ENCODE data around the gene IL11.

DNA sequence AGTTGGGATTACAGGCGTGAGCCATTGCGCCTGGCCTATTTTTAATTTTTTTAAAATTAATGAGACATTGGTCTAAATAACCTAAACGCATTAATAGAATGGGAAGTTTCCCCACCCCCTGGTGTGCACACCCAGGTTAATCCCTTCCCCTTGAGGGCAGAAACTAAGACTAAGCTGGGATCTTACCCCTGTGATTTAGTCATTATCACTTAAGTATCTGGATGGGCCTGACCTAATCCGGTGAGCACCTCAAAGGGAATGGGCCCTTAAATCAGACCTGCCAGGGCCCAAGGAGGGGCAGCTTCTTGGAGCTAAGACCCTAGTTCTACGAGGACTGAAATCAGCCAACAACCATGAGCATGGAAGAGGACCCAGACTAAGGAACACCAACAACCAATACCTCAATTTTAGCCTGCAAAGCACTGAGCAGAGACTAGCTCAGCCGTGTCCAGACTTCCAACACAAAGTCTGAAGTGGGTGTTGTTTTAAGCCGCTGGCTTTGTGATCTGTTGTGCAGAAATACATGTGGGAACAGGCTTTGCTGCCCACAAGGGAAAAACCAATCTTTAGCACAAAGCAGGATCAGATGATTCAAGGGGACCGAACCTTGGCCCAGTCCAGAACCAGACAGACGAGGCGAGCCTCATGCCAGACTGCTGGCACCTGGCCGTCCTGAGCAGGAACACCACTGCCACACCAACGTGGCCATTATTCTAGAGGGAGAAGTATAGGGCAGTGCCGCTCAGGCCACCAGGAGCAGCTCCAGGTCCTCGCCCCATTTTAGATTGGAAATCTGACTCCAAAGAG is 30.2 kb upstream of the IL11 start:
- TF ChIP-seq, protein P1, sequence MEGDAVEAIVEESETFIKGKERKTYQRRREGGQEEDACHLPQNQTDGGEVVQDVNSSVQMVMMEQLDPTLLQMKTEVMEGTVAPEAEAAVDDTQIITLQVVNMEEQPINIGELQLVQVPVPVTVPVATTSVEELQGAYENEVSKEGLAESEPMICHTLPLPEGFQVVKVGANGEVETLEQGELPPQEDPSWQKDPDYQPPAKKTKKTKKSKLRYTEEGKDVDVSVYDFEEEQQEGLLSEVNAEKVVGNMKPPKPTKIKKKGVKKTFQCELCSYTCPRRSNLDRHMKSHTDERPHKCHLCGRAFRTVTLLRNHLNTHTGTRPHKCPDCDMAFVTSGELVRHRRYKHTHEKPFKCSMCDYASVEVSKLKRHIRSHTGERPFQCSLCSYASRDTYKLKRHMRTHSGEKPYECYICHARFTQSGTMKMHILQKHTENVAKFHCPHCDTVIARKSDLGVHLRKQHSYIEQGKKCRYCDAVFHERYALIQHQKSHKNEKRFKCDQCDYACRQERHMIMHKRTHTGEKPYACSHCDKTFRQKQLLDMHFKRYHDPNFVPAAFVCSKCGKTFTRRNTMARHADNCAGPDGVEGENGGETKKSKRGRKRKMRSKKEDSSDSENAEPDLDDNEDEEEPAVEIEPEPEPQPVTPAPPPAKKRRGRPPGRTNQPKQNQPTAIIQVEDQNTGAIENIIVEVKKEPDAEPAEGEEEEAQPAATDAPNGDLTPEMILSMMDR (IDR thresholded peaks at IDR 0.05): no peak
- no peak for TF ChIP-seq POLR2A (IDR thresholded peaks at IDR 0.05)
- TF ChIP-seq EP300 (IDR thresholded peaks at IDR 0.05; ENCODE audit: low read depth): no peak

All from transverse colon (tissue), 3 donors.